K562 (cell line): ENCODE measurements around the gene TRAK1. TPM values are rescaled to one million over a fixed set of nuclear protein-coding genes. Genes with fewer than 3 reads are reported as not detected.

Experiments used
- ATAC-seq: fragments of 200-7000 bp; cut with Tn5 transposase; 3 replicates; pipeline ENCODE4 v1.9.1; 2020; ENCODE audit warnings: moderate library complexity
- BruUV-seq: library from RNA; stranded (reverse); fragments of 400-500 nt; replicated peaks from 2 replicates; lab custom pipeline; 2021; lab: Mats Ljungman, UMichigan
- CTCF ChIA-PET: fragments of 300-600 bp; formaldehyde crosslinking; extraction: SDS; loops from one replicate; lab custom pipeline; 2021; ENCODE audit warnings: low intra/inter-chr PET ratio; lab: Yijun Ruan, JAX
- POLR2A ChIA-PET: fragments of 300-600, 350-650 bp; sonication (Branson Sonifier 250); formaldehyde crosslinking; extraction: SDS; loops from one replicate; lab custom pipeline; 2021; ENCODE audit warnings: antibody characterized with exemption, inconsistent platforms; lab: Yijun Ruan, JAX
- DNase-seq, 4 experiments: peaks; one replicate each; pipeline versions ENCODE4 v3.0.0 to v3.0.0-alpha.2; 2011 to 2018; ENCODE audit warnings: low spot score in 3 of 4, mixed read lengths in 3 of 4; ENCODE audit errors: extremely low read depth in 1 of 4
- FAIRE-seq: peaks from 2 replicates; lab custom pipeline; 2011; peaks lifted over from hg19 to GRCh38; lab: Jason Lieb, UNC
- H2AFZ ChIP-seq: 2 replicates; pipeline ENCODE4 v1.6.0; 2011; ENCODE audit warnings: low read depth, low read length, control low read depth, inconsistent platforms
- H3K27ac ChIP-seq: fragments of 200-600 bp; 3 replicates; pipeline ENCODE4 v1.8.0; 2011; ENCODE audit warnings: low read depth, mild to moderate bottlenecking, control low read depth, inconsistent platforms, low read length, moderate library complexity, mixed read lengths; ENCODE audit errors: extremely low read depth
- H3K27me3 ChIP-seq, 2 experiments: fragments of 300-600 bp in 1 of 2; 2 replicates in 1 of 2; 3 replicates in 1 of 2; pipeline versions ENCODE4 v1.6.0 to v1.8.0; 2011; ENCODE audit warnings: inconsistent platforms in 2 of 2, low read length in 2 of 2, mild to moderate bottlenecking in 1 of 2, mixed read lengths in 1 of 2, moderate library complexity in 1 of 2; ENCODE audit not compliant: control insufficient read depth in 2 of 2, insufficient read depth in 2 of 2
- H3K36me3 ChIP-seq: fragments of 300-600 bp; 3 replicates; pipeline ENCODE4 v1.8.0; 2011; ENCODE audit warnings: mild to moderate bottlenecking, low read length, inconsistent platforms; ENCODE audit not compliant: control insufficient read depth, insufficient read depth
- H3K4me1 ChIP-seq, 2 experiments: fragments of 200-600 bp in 1 of 2; replicated peaks in 1 of 2; 2 replicates in 1 of 2; 3 replicates in 1 of 2; pipeline versions ENCODE4 v1.5.1 to v1.8.0; 2011; ENCODE audit warnings: inconsistent platforms in 2 of 2, low read length in 2 of 2, mild to moderate bottlenecking in 1 of 2, mixed read lengths in 1 of 2, moderate library complexity in 1 of 2; ENCODE audit not compliant: control insufficient read depth in 2 of 2, insufficient read depth in 2 of 2
- H3K4me2 ChIP-seq: 2 replicates; pipeline ENCODE4 v1.6.1; 2011; ENCODE audit warnings: low read length, control low read depth, inconsistent platforms, mixed read lengths; ENCODE audit not compliant: insufficient read depth
- H3K4me3 ChIP-seq: fragments of 200-600 bp; sonication (generic), shearing (Covaris generic); 2 replicates; pipeline ENCODE4 v1.5.1; 2016; ENCODE audit warnings: control low read depth, inconsistent platforms
- H3K79me2 ChIP-seq: fragments of 200-600 bp; 3 replicates; pipeline ENCODE4 v1.8.0; 2011; ENCODE audit warnings: low read length, inconsistent platforms; ENCODE audit not compliant: control insufficient read depth, insufficient read depth
- H3K9ac ChIP-seq, 2 experiments: 2 replicates each; pipeline versions ENCODE4 v1.6.0 to v1.6.1; 2011; ENCODE audit warnings: low read depth in 2 of 2, low read length in 2 of 2, control low read depth in 1 of 2, inconsistent platforms in 1 of 2, mild to moderate bottlenecking in 1 of 2, mixed read lengths in 1 of 2; ENCODE audit not compliant: insufficient read depth in 1 of 2
- H3K9me1 ChIP-seq: one replicate; pipeline ENCODE4 v1.6.0; 2011; ENCODE audit warnings: inconsistent platforms, mild to moderate bottlenecking, low read length, moderate library complexity; ENCODE audit not compliant: control insufficient read depth, insufficient read depth
- H3K9me3 ChIP-seq: replicated peaks from 2 replicates; pipeline ENCODE4 v1.5.1; 2011; ENCODE audit warnings: low read depth, low read length, inconsistent platforms; ENCODE audit not compliant: control insufficient read depth, insufficient read depth
- H4K20me1 ChIP-seq: replicated peaks from 2 replicates; pipeline ENCODE4 v1.6.1; 2011; ENCODE audit warnings: low read length, inconsistent platforms, mixed read lengths; ENCODE audit not compliant: control insufficient read depth, insufficient read depth
- CCNT2 ChIP-seq: IDR thresholded peaks from 2 replicates; pipeline ENCODE4 v1.6.1; 2011; ENCODE audit warnings: borderline replicate concordance, low read depth, mild to moderate bottlenecking, moderate library complexity, mixed read lengths, low read length; ENCODE audit not compliant: insufficient read length; ENCODE audit errors: extremely low read depth
- HDAC1 ChIP-seq, 2 experiments: fragments of 450-650 bp; IDR thresholded peaks; 2 replicates each; pipeline ENCODE4 v1.6.1; 2016 to 2017; ENCODE audit warnings: inconsistent platforms in 1 of 2, mild to moderate bottlenecking in 1 of 2, moderate library complexity in 1 of 2
- HMG20A ChIP-seq: fragments of 450-650 bp; formaldehyde crosslinking; conservative IDR thresholded peaks from 2 replicates; pipeline ENCODE4 v1.4.0; 2020; ENCODE audit warnings: mild to moderate bottlenecking, mixed read lengths
- IRF2 ChIP-seq: sonication (generic); formaldehyde crosslinking; IDR thresholded peaks from 2 replicates; pipeline ENCODE4 v1.8.1; 2022; ENCODE audit warnings: mild to moderate bottlenecking, missing genetic modification reagents
- NR4A1 ChIP-seq, 2 experiments: fragments of 250-450 bp in 1 of 2; fragments of 450-650 bp in 1 of 2; sonication (Bioruptor Pico) in 1 of 2; IDR thresholded peaks; 2 replicates each; pipeline versions ENCODE4 v1.4.0 to v1.6.1; 2016 to 2020; ENCODE audit warnings: mild to moderate bottlenecking in 2 of 2, missing compliant biosample characterization in 1 of 2, missing genetic modification characterization in 1 of 2, moderate library complexity in 1 of 2
- ZBED1 ChIP-seq: IDR thresholded peaks from 2 replicates; pipeline ENCODE4 v1.6.1; 2014
- ZNF311 ChIP-seq: fragments of 250-450 bp; sonication (Bioruptor Pico); IDR thresholded peaks from 2 replicates; pipeline ENCODE4 v1.4.0; 2020; ENCODE audit warnings: mild to moderate bottlenecking, moderate library complexity
- WGBS: fragments of 100-300 bp; shearing (Covaris generic); methylation state at CpG from one replicate; pipeline ENCODE4 v1.1.6; 2016; ENCODE audit warnings: low coverage, mixed read lengths; ENCODE audit not compliant: insufficient coverage; ENCODE audit errors: missing lambda C conversion rate; 5-methylcytosine and 5-hydroxymethylcytosine counted together
- in situ Hi-C: fragments of 300-500 bp; cut with MboI; formaldehyde crosslinking; loops from 4 replicates; pipeline ENCODE4 v1.15.0; 2018; ENCODE audit warnings: inconsistent platforms, mixed read lengths
- intact Hi-C: fragments of 100-400 bp; cut with micrococcal nuclease; formaldehyde crosslinking; loops from 2 replicates; pipeline ENCODE4 v1.14.2; 2022
- polyA plus RNA-seq, 8 experiments: library from polyadenylated mRNA; depleted of rRNA in 4 of 8; stranded (reverse) in 5 of 8; unstranded in 3 of 8; fragments of >200 nt; fragmentation: Nextera tagmentation in 2 of 8; fragmentation: Illumina TruSeq in 1 of 8; extraction: Ambion mirVana in 2 of 8; extraction: Trizol in 1 of 8; gene quantifications; 2 replicates each; pipeline versions ENCODE4 v1.2.1 to v1.2.3, GENCODE V29; 2011 to 2014; ENCODE audit warnings: inconsistent platforms in 1 of 8, missing spikeins in 1 of 8
- total RNA-seq, 7 experiments: library from RNA; depleted of rRNA in 6 of 7; stranded (reverse); fragments of >200 nt in 6 of 7; fragmentation: Illumina TruSeq in 2 of 7; extraction: Trizol in 2 of 7; gene quantifications; 2 replicates each; pipeline versions ENCODE4 v1.2.1 to v1.2.3, GENCODE V29; 2011 to 2021; ENCODE audit warnings: low replicate concordance in 1 of 7

Gene TRAK1
- total and polyA plus RNA-seq, 9 of the 15 experiments (the other 6 are each of a cell fraction or from before 2014, with no cell fraction given) = 5.3 to 28.5 (median 17.5) TPM

DNA sequence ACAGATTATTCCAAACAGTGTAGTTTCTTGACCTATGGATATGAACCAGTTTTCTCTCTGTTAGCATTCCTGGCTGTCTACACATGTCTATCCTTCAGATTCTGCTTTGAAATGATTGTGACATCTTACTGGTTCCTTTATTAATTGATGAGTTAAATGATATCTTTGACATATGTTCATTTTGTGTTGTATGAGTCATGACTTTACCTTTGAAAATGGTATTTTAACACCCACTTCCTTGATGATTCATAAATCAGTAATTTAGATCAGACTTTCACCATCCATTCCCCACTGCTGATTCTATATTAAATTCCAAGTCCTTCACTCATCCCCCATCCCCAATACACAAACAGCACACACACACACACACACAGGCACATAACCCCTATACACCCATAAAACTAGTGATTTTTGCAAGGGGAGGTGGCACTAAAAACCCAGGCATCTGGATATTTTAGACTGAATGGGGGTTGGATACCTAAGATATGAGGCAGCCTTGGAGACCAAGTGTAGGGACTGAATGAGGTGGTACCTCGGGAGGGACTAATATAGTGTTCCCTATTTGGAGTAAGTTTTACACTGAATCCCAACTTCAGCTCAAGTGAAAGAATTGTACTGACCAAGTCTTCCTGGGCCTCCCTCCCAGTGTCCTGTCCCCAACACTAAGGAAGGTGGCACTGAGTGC lies 165.1 kb downstream of the TRAK1 start:
- no peaks in the 10 kb centered on the region for H3K79me2 ChIP-seq
- no peak for ATAC-seq
- no peak for TF ChIP-seq HDAC1 (IDR thresholded peaks at IDR 0.05)
- TF ChIP-seq IRF2 (CRISPR knock-in tag) = no peak
- no peak for TF ChIP-seq ZNF311 (CRISPR knock-in tag)
- TF ChIP-seq HMG20A (CRISPR knock-in tag) = no peak
- TF ChIP-seq ZBED1 = no peak
- TF ChIP-seq NR4A1 (CRISPR knock-in tag; IDR thresholded peaks at IDR 0.05) = no peak
- no peak for TF ChIP-seq NR4A1 (tag; IDR thresholded peaks at IDR 0.05)
- no peak for TF ChIP-seq CCNT2
- no peak overlapping the region for H3K27ac ChIP-seq
- no peaks in the 10 kb centered on the region for H3K9me1 ChIP-seq
- no peaks in the 10 kb centered on the region; a peak in 1 of 5 replicates for H3K4me1 ChIP-seq
- H3K27me3 ChIP-seq = peaks cover 8 to 32% of the 10 kb centered on the region in 2 experiments; a peak in 4 of 5 replicates
- 0% methylated on average over 1 of the region's 1 CpG for WGBS
- intact Hi-C loops (no loop called here), in situ Hi-C loops (no loop called here)
- H3K9ac ChIP-seq = no peak overlapping the region
- ChIA-PET CTCF (no interaction called here), POLR2A (no interaction called here)
- no peaks in the 10 kb centered on the region for H3K9me3 ChIP-seq
- H3K4me3 ChIP-seq = no peak overlapping the region
- H2AFZ ChIP-seq = no peak overlapping the region
- H4K20me1 ChIP-seq = peaks cover 4% of the 10 kb centered on the region; the same call in 1 of the 2 replicates
- no TSS peak for BruUV-seq
- DNase-seq = no peak
- no peaks in the 10 kb centered on the region for H3K36me3 ChIP-seq
- H3K4me2 ChIP-seq = no peak overlapping the region
- FAIRE-seq = no peak
